ENCODE measurements around the gene TMEM123.

- TF ChIP-seq, protein P1, sequence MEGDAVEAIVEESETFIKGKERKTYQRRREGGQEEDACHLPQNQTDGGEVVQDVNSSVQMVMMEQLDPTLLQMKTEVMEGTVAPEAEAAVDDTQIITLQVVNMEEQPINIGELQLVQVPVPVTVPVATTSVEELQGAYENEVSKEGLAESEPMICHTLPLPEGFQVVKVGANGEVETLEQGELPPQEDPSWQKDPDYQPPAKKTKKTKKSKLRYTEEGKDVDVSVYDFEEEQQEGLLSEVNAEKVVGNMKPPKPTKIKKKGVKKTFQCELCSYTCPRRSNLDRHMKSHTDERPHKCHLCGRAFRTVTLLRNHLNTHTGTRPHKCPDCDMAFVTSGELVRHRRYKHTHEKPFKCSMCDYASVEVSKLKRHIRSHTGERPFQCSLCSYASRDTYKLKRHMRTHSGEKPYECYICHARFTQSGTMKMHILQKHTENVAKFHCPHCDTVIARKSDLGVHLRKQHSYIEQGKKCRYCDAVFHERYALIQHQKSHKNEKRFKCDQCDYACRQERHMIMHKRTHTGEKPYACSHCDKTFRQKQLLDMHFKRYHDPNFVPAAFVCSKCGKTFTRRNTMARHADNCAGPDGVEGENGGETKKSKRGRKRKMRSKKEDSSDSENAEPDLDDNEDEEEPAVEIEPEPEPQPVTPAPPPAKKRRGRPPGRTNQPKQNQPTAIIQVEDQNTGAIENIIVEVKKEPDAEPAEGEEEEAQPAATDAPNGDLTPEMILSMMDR (IDR thresholded peaks at IDR 0.05), result no peak
- TF ChIP-seq EZH2 (IDR thresholded peaks at IDR 0.05; ENCODE audit: borderline replicate concordance, insufficient read depth, low read depth, low read length, poor library complexity, severe bottlenecking), result no peak
Observed at GRCh38 chr11:102364991-102365390, 87.6 kb downstream of the TMEM123 start.

Measured in B cell (primary cell).